ENCODE measurements around the gene LACC1.

Gene LACC1

DNA sequence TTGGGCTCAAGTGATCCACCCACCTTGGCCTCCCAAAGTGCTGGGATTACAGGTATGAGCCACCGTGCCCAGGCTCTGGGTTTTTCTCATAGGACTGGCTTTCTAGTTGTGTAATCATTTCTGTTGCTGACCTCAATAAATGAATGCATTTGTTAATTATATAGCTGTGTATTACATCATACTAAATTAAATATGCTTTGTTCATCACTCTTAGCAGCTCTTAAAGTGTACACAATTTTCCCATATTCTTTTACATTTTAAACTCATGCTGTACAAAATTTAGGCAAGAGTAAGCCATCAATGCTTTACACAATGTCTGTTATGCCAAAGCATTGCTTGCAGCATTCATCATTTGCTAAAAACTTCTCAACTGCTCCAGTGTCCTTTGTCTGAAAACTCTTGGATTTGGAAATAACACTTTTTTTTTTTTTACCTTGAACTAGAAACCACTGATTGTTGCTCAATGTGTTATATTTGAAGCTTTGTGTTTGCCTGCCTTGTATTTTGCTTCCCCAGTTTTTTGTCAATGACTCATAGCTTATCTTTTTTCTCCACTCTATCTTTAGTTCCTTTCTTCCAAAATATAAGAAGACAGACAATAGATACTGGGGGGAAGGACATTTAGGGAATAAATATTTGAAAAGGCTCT, 31.6 kb upstream of the LACC1 start:
- TF ChIP-seq, protein P1, sequence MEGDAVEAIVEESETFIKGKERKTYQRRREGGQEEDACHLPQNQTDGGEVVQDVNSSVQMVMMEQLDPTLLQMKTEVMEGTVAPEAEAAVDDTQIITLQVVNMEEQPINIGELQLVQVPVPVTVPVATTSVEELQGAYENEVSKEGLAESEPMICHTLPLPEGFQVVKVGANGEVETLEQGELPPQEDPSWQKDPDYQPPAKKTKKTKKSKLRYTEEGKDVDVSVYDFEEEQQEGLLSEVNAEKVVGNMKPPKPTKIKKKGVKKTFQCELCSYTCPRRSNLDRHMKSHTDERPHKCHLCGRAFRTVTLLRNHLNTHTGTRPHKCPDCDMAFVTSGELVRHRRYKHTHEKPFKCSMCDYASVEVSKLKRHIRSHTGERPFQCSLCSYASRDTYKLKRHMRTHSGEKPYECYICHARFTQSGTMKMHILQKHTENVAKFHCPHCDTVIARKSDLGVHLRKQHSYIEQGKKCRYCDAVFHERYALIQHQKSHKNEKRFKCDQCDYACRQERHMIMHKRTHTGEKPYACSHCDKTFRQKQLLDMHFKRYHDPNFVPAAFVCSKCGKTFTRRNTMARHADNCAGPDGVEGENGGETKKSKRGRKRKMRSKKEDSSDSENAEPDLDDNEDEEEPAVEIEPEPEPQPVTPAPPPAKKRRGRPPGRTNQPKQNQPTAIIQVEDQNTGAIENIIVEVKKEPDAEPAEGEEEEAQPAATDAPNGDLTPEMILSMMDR (IDR thresholded peaks at IDR 0.05; ENCODE audit: insufficient read depth, low read length, poor library complexity, severe bottlenecking): no peak
- no peak for DNase-seq (ENCODE audit: extremely low read depth, insufficient read length)
- no peaks in the 10 kb centered on the region for H3K27me3 ChIP-seq (replicated peaks; ENCODE audit: control insufficient read depth, insufficient read depth, low read length)
- H3K4me3 ChIP-seq (replicated peaks; ENCODE audit: low read depth, low read length): no peak overlapping the region
- no peaks in the 10 kb centered on the region for H3K36me3 ChIP-seq (ENCODE audit: control insufficient read depth, insufficient read depth, low read length)

DNA sequence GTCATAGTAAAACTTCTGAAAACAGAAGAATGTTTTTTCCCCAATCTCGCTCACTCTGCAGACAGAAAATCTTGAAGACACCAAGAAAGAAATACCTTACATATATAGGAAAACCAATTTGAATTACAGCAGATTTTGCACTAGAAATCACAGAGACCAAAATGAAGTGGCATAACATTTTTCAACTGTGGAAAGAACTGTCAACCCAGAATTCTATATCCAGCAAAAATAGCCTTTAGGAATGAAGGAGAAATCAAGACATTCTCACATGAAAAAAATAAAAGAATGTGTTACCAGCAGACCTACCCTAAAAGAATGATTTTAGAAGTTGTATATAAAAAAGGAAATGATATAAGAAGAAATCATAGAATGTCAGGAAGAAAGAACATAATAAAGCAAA, 28.8 kb upstream of the LACC1 start:
- Histone ChIP-seq H3K27me3 (replicated peaks; ENCODE audit: control insufficient read depth, insufficient read depth, low read length) (no peaks in the 10 kb centered on the region), H3K36me3 (ENCODE audit: control insufficient read depth, insufficient read depth, low read length) (no peaks in the 10 kb centered on the region), H3K4me3 (replicated peaks; ENCODE audit: low read depth, low read length) (no peak overlapping the region)
- DNase-seq (ENCODE audit: extremely low read depth, insufficient read length): no peak
- TF ChIP-seq, protein P1 (IDR thresholded peaks at IDR 0.05; ENCODE audit: insufficient read depth, low read length, poor library complexity, severe bottlenecking): no peak

DNA sequence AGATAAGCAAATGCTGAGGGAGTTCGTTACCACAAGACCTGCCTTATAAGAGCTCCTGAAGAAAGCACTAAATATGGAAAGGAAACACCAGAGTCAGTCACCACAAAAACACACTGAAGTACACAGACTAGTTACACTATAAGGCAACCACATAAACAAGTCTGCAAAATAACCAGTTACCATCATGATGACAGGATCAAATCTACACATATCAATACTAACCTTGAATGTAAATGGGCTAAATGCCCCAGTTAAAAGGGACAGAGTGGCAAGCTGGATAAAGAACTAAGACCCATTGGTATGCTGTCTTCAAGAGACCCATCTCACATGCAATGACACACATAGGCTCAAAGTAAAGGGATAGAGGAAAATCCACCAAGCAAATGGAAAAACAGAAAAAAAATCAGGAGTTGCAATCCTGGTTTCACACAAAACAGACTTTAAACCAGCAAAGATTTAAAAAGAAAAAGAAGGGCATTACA, 26.7 kb upstream of the LACC1 start:
- no peak for DNase-seq (ENCODE audit: extremely low read depth, insufficient read length)
- no peak overlapping the region for H3K4me3 ChIP-seq (replicated peaks; ENCODE audit: low read depth, low read length)
- H3K36me3 ChIP-seq (ENCODE audit: control insufficient read depth, insufficient read depth, low read length): no peaks in the 10 kb centered on the region
- TF ChIP-seq, protein P1 (IDR thresholded peaks at IDR 0.05; ENCODE audit: insufficient read depth, low read length, poor library complexity, severe bottlenecking): no peak
- H3K27me3 ChIP-seq (replicated peaks; ENCODE audit: control insufficient read depth, insufficient read depth, low read length): no peaks in the 10 kb centered on the region

DNA sequence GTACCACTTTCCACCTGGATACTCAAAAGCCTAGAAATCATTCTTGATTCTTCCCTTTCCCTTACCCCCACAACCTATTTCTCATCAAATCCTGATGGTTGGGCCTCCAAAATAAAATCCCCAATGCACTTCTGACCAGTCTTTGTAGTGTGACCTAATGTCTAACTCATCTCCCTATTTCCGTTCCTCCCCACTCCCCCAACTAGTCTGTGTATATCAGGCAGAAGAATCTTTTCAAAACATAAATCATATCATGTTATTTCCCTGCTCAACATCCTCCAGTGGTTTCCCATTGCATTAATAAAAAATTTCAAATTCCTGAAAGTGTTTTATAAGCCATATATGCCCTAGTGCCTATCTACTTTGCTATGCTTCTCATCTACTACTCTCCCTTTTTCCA, 17.8 kb upstream of the LACC1 start:
- H3K27me3 ChIP-seq (replicated peaks; ENCODE audit: control insufficient read depth, insufficient read depth, low read length): no peaks in the 10 kb centered on the region
- H3K4me3 ChIP-seq (replicated peaks; ENCODE audit: low read depth, low read length): no peak overlapping the region
- H3K36me3 ChIP-seq (ENCODE audit: control insufficient read depth, insufficient read depth, low read length): no peaks in the 10 kb centered on the region
- TF ChIP-seq, protein P1 (IDR thresholded peaks at IDR 0.05; ENCODE audit: insufficient read depth, low read length, poor library complexity, severe bottlenecking): no peak
- DNase-seq (ENCODE audit: extremely low read depth, insufficient read length): no peak

DNA sequence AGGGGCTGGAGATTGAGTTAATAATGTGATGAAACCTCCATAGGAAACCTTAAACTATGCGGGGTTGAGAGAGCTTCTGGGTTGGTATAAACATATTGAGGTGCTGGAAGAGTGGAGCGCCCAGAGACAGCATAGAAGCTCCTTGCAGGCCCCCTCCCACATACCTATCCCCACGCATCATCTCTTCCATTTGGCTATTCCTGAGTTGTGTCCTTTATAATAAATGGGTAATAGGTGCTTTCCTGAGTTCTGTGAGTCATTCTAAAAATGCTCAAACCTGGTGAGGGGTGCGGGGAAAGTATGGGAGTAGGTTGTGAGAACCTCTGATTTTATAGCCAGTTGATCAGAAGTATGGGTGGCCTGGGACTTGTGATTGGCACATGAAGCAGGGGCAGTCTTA, 14.8 kb upstream of the LACC1 start:
- H3K36me3 ChIP-seq (ENCODE audit: control insufficient read depth, insufficient read depth, low read length): no peaks in the 10 kb centered on the region

More for the DNA sequence above, 14.8 kb upstream of the LACC1 start:
- Histone ChIP-seq H3K4me3 (replicated peaks; ENCODE audit: low read depth, low read length) (no peak overlapping the region), H3K27me3 (replicated peaks; ENCODE audit: control insufficient read depth, insufficient read depth, low read length) (no peaks in the 10 kb centered on the region)
- TF ChIP-seq, protein P1 (IDR thresholded peaks at IDR 0.05; ENCODE audit: insufficient read depth, low read length, poor library complexity, severe bottlenecking): no peak
- no peak for DNase-seq (ENCODE audit: extremely low read depth, insufficient read length)

Data from GM06990 (cell line).